ENCODE measurements around the gene ARF3. TPM values are rescaled to one million over a fixed set of nuclear protein-coding genes. Genes with fewer than 3 reads are reported as not detected.
"Not testable (repeated sequence)": the region's sequence is repeated elsewhere in the genome, so short reads cannot be mapped to it uniquely, and the experiment has no call there.

The ARF3 gene
- polyA plus RNA-seq, 2 donors, result 58.5 to 71.5 TPM

GRCh38 chr12:48923117-48923516 lies 34.2 kb downstream of the ARF3 start:
- Histone ChIP-seq H3K27ac (ENCODE audit: low read depth in 2 of 2, low read length in 1 of 2) (no peak overlapping the region), H3K4me1 (ENCODE audit: control insufficient read depth in 2 of 2, insufficient read depth in 2 of 2, low read length in 1 of 2) (peaks cover 0 to 5% of the 10 kb centered on the region in 2 donors), H3K9me3 (ENCODE audit: control insufficient read depth in 2 of 2, insufficient read depth in 1 of 2, low read depth in 1 of 2, low read length in 1 of 2) (no peaks in the 10 kb centered on the region), H3K4me3 (ENCODE audit: low read depth in 1 of 2, low read length in 2 of 2) (no peak overlapping the region), H3K27me3 (ENCODE audit: control insufficient read depth in 1 of 2, insufficient read depth in 2 of 2, low read length in 2 of 2) (no peaks in the 10 kb centered on the region), H3K36me3 (ENCODE audit: control insufficient read depth in 2 of 2, insufficient read depth in 2 of 2, low read length in 1 of 2) (no peaks in the 10 kb centered on the region)
- 90 to 92% methylated on average over 3 of the region's 3 CpGs for WGBS, 2 donors

GRCh38 chr12:48917857-48918537 lies 39.3 kb downstream of the ARF3 start:
- H3K4me1 ChIP-seq (ENCODE audit: control insufficient read depth in 2 of 2, insufficient read depth in 2 of 2, low read length in 1 of 2), result no peaks in the 10 kb centered on the region
- H3K27me3 ChIP-seq (ENCODE audit: control insufficient read depth in 1 of 2, insufficient read depth in 2 of 2, low read length in 2 of 2), result no peaks in the 10 kb centered on the region
- H3K9me3 ChIP-seq (ENCODE audit: control insufficient read depth in 2 of 2, insufficient read depth in 1 of 2, low read depth in 1 of 2, low read length in 1 of 2), result no peaks in the 10 kb centered on the region
- WGBS, 2 donors, result 46 to 63% methylated on average over 3 of the region's 3 CpGs
- H3K36me3 ChIP-seq (ENCODE audit: control insufficient read depth in 2 of 2, insufficient read depth in 2 of 2, low read length in 1 of 2), result no peaks in the 10 kb centered on the region
- no peak overlapping the region for H3K4me3 ChIP-seq (ENCODE audit: low read depth in 1 of 2, low read length in 2 of 2)
- no peak overlapping the region for H3K27ac ChIP-seq (ENCODE audit: low read depth in 2 of 2, low read length in 1 of 2)

DNA sequence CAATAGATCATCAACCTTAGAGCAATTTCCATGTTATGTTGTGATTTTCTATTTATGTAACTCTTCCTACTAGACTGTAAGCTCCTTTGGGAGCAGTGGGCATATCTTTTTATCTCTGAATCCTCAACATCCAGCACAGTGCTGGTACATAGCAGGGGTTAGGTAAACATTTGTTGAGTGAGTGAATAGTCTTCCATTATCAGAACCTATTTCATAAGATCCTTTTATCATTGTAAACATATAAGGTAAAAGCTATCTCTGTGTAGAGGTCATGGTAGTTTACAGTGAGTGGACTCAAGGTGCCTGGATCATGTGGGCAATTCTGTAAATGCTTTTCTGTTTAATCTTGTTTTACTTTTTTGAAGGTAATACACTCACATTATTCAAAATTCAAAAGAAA lies 47.1 kb downstream of the ARF3 start:
- Histone ChIP-seq H3K27ac (ENCODE audit: low read depth in 2 of 2, low read length in 1 of 2) (no peak overlapping the region), H3K9me3 (ENCODE audit: control insufficient read depth in 2 of 2, insufficient read depth in 1 of 2, low read depth in 1 of 2, low read length in 1 of 2) (no peaks in the 10 kb centered on the region), H3K27me3 (ENCODE audit: control insufficient read depth in 1 of 2, insufficient read depth in 2 of 2, low read length in 2 of 2) (no peaks in the 10 kb centered on the region), H3K36me3 (ENCODE audit: control insufficient read depth in 2 of 2, insufficient read depth in 2 of 2, low read length in 1 of 2) (no peaks in the 10 kb centered on the region), H3K4me1 (ENCODE audit: control insufficient read depth in 2 of 2, insufficient read depth in 2 of 2, low read length in 1 of 2) (no peaks in the 10 kb centered on the region), H3K4me3 (ENCODE audit: low read depth in 1 of 2, low read length in 2 of 2) (no peak overlapping the region)

GRCh38 chr12:48909698-48910097 lies 47.6 kb downstream of the ARF3 start:
- not testable (repeated sequence) for H3K27ac ChIP-seq (ENCODE audit: low read depth in 2 of 2, low read length in 1 of 2); H3K4me1 ChIP-seq (ENCODE audit: control insufficient read depth in 2 of 2, insufficient read depth in 2 of 2, low read length in 1 of 2); H3K4me3 ChIP-seq (ENCODE audit: low read depth in 1 of 2, low read length in 2 of 2); H3K9me3 ChIP-seq (ENCODE audit: control insufficient read depth in 2 of 2, insufficient read depth in 1 of 2, low read depth in 1 of 2, low read length in 1 of 2); H3K27me3 ChIP-seq (ENCODE audit: control insufficient read depth in 1 of 2, insufficient read depth in 2 of 2, low read length in 2 of 2); H3K36me3 ChIP-seq (ENCODE audit: control insufficient read depth in 2 of 2, insufficient read depth in 2 of 2, low read length in 1 of 2)
- 82 to 87% methylated on average over 11 of the region's 11 CpGs for whole genome bisulfite sequencing, 2 donors

DNA sequence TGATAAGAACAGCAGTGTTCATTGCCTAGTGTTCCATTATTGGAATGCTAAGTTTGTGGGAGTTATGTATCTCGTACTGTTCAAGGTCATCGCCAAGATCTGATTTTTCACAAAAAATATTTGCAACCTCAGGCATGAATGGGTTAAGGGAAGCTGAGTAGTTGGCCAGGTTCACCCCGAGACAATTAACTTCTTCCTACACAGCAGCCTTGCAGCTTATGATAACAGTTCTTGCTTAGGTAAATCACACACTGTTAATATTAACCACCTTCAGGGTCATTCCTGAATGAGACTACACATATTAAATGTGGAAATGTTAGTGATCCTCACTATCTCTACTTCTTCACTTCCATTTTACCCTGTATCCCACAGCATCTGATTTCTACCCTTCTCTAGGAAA lies 50.0 kb downstream of the ARF3 start:
- H3K27ac ChIP-seq (ENCODE audit: low read depth in 2 of 2, low read length in 1 of 2), result no peak overlapping the region
- H3K4me3 ChIP-seq (ENCODE audit: low read depth in 1 of 2, low read length in 2 of 2), result no peak overlapping the region
- no peaks in the 10 kb centered on the region for H3K27me3 ChIP-seq (ENCODE audit: control insufficient read depth in 1 of 2, insufficient read depth in 2 of 2, low read length in 2 of 2)
- H3K4me1 ChIP-seq (ENCODE audit: control insufficient read depth in 2 of 2, insufficient read depth in 2 of 2, low read length in 1 of 2), result no peaks in the 10 kb centered on the region
- H3K36me3 ChIP-seq (ENCODE audit: control insufficient read depth in 2 of 2, insufficient read depth in 2 of 2, low read length in 1 of 2), result no peaks in the 10 kb centered on the region
- no peaks in the 10 kb centered on the region for H3K9me3 ChIP-seq (ENCODE audit: control insufficient read depth in 2 of 2, insufficient read depth in 1 of 2, low read depth in 1 of 2, low read length in 1 of 2)
- WGBS, 2 donors, result 51 to 56% methylated on average over 3 of the region's 3 CpGs

GRCh38 chr12:48903982-48904411 lies 53.3 kb downstream of the ARF3 start:
- peak overlapping the region; percentile 22 to 43 for H3K4me3 ChIP-seq (ENCODE audit: low read depth in 1 of 2, low read length in 2 of 2)
- H3K9me3 ChIP-seq (ENCODE audit: control insufficient read depth in 2 of 2, insufficient read depth in 1 of 2, low read depth in 1 of 2, low read length in 1 of 2), result no peaks in the 10 kb centered on the region
- 0 to 2% methylated on average over 19 of the region's 19 CpGs for WGBS, 2 donors
- no peaks in the 10 kb centered on the region for H3K27me3 ChIP-seq (ENCODE audit: control insufficient read depth in 1 of 2, insufficient read depth in 2 of 2, low read length in 2 of 2)
- no peaks in the 10 kb centered on the region for H3K36me3 ChIP-seq (ENCODE audit: control insufficient read depth in 2 of 2, insufficient read depth in 2 of 2, low read length in 1 of 2)
- H3K4me1 ChIP-seq (ENCODE audit: control insufficient read depth in 2 of 2, insufficient read depth in 2 of 2, low read length in 1 of 2), result no peaks in the 10 kb centered on the region
- no peak overlapping the region for H3K27ac ChIP-seq (ENCODE audit: low read depth in 2 of 2, low read length in 1 of 2)

GRCh38 chr12:48903363-48903981 lies 53.8 kb downstream of the ARF3 start:
- H3K9me3 ChIP-seq (ENCODE audit: control insufficient read depth in 2 of 2, insufficient read depth in 1 of 2, low read depth in 1 of 2, low read length in 1 of 2), result no peaks in the 10 kb centered on the region
- H3K27ac ChIP-seq (ENCODE audit: low read depth in 2 of 2, low read length in 1 of 2), result no peak overlapping the region
- H3K4me3 ChIP-seq (ENCODE audit: low read depth in 1 of 2, low read length in 2 of 2), result no peak overlapping the region
- H3K27me3 ChIP-seq (ENCODE audit: control insufficient read depth in 1 of 2, insufficient read depth in 2 of 2, low read length in 2 of 2), result no peaks in the 10 kb centered on the region
- H3K36me3 ChIP-seq (ENCODE audit: control insufficient read depth in 2 of 2, insufficient read depth in 2 of 2, low read length in 1 of 2), result no peaks in the 10 kb centered on the region
- WGBS, 2 donors, result 57 to 69% methylated on average over 20 of the region's 20 CpGs
- no peaks in the 10 kb centered on the region for H3K4me1 ChIP-seq (ENCODE audit: control insufficient read depth in 2 of 2, insufficient read depth in 2 of 2, low read length in 1 of 2)

- no peak overlapping the region for H3K4me3 ChIP-seq (ENCODE audit: low read depth in 1 of 2, low read length in 2 of 2)
- WGBS, 2 donors, result 67 to 86% methylated on average over 2 of the region's 2 CpGs
- no peaks in the 10 kb centered on the region for H3K4me1 ChIP-seq (ENCODE audit: control insufficient read depth in 2 of 2, insufficient read depth in 2 of 2, low read length in 1 of 2)
- H3K36me3 ChIP-seq (ENCODE audit: control insufficient read depth in 2 of 2, insufficient read depth in 2 of 2, low read length in 1 of 2), result no peaks in the 10 kb centered on the region
- no peaks in the 10 kb centered on the region for H3K27me3 ChIP-seq (ENCODE audit: control insufficient read depth in 1 of 2, insufficient read depth in 2 of 2, low read length in 2 of 2)
- H3K9me3 ChIP-seq (ENCODE audit: control insufficient read depth in 2 of 2, insufficient read depth in 1 of 2, low read depth in 1 of 2, low read length in 1 of 2), result no peaks in the 10 kb centered on the region
- no peak overlapping the region for H3K27ac ChIP-seq (ENCODE audit: low read depth in 2 of 2, low read length in 1 of 2)
Observed at GRCh38 chr12:48901278-48901677, 56.0 kb downstream of the ARF3 start.

GRCh38 chr12:48899651-48900050 lies 57.6 kb downstream of the ARF3 start:
- 73 to 75% methylated on average over 2 of the region's 2 CpGs for WGBS, 2 donors
- Histone ChIP-seq H3K36me3 (ENCODE audit: control insufficient read depth in 2 of 2, insufficient read depth in 2 of 2, low read length in 1 of 2) (no peaks in the 10 kb centered on the region), H3K4me1 (ENCODE audit: control insufficient read depth in 2 of 2, insufficient read depth in 2 of 2, low read length in 1 of 2) (no peaks in the 10 kb centered on the region), H3K4me3 (ENCODE audit: low read depth in 1 of 2, low read length in 2 of 2) (no peak overlapping the region), H3K9me3 (ENCODE audit: control insufficient read depth in 2 of 2, insufficient read depth in 1 of 2, low read depth in 1 of 2, low read length in 1 of 2) (no peaks in the 10 kb centered on the region), H3K27ac (ENCODE audit: low read depth in 2 of 2, low read length in 1 of 2) (no peak overlapping the region), H3K27me3 (ENCODE audit: control insufficient read depth in 1 of 2, insufficient read depth in 2 of 2, low read length in 2 of 2) (no peaks in the 10 kb centered on the region)

DNA sequence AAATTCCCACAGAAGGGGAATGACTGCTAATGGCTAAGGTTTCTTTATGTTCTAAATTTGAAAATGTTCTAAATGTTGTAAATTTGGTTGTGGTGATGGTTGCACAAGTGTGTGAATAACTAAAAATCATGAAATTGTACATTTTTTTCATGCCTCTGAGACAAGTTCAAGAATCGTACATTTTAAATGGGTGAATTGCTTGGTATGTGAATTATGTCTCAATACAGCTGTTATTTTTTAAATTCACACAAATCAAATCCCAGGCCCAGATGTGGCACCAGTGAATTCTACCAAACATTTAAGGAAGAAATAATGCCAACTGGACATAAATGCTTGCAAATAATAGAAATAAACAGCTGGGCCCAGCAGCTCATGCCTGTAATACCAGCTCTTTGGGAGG lies 63.0 kb downstream of the ARF3 start:
- Histone ChIP-seq H3K27me3 (ENCODE audit: control insufficient read depth in 1 of 2, insufficient read depth in 2 of 2, low read length in 2 of 2) (no peaks in the 10 kb centered on the region), H3K36me3 (ENCODE audit: control insufficient read depth in 2 of 2, insufficient read depth in 2 of 2, low read length in 1 of 2) (no peaks in the 10 kb centered on the region), H3K4me3 (ENCODE audit: low read depth in 1 of 2, low read length in 2 of 2) (no peak overlapping the region), H3K4me1 (ENCODE audit: control insufficient read depth in 2 of 2, insufficient read depth in 2 of 2, low read length in 1 of 2) (no peaks in the 10 kb centered on the region), H3K27ac (ENCODE audit: low read depth in 2 of 2, low read length in 1 of 2) (no peak overlapping the region), H3K9me3 (ENCODE audit: control insufficient read depth in 2 of 2, insufficient read depth in 1 of 2, low read depth in 1 of 2, low read length in 1 of 2) (no peaks in the 10 kb centered on the region)
- WGBS, 2 donors, result 69 to 75% methylated on average over 1 of the region's 1 CpG

Measured in esophagus (tissue), 2 donors.